ENCODE data around the gene SRP9.

SRP9 gene

GRCh38 chr1:225738763-225739162 lies 38.9 kb upstream of the SRP9 start:
- no peak for ATAC-seq
- TF ChIP-seq BACH2 (CRISPR knock-in tag; IDR thresholded peaks at IDR 0.05; ENCODE audit: borderline replicate concordance) (no peak), ZNF70 (CRISPR knock-in tag; IDR thresholded peaks at IDR 0.05) (no peak), CREB5 (CRISPR knock-in tag; IDR thresholded peaks at IDR 0.05; ENCODE audit: low read depth) (no peak), ZNF565 (CRISPR knock-in tag; conservative IDR thresholded peaks at IDR 0.05; ENCODE audit: low read depth) (no peak), ZFP3 (CRISPR knock-in tag; IDR thresholded peaks at IDR 0.05) (no peak), ZNF8 (CRISPR knock-in tag; IDR thresholded peaks at IDR 0.05) (no peak), POU6F1 (CRISPR knock-in tag; IDR thresholded peaks at IDR 0.05; ENCODE audit: borderline replicate concordance, low read depth) (no peak), OSR1 (CRISPR knock-in tag; IDR thresholded peaks at IDR 0.05) (no peak), PPARA (CRISPR knock-in tag; IDR thresholded peaks at IDR 0.05; ENCODE audit: borderline replicate concordance) (no peak), CSDC2 (CRISPR knock-in tag; IDR thresholded peaks at IDR 0.05) (no peak), ESRRG (CRISPR knock-in tag; IDR thresholded peaks at IDR 0.05) (no peak), TCF4 (CRISPR knock-in tag; IDR thresholded peaks at IDR 0.05; ENCODE audit: borderline replicate concordance) (no peak), ISL1 (CRISPR knock-in tag; IDR thresholded peaks at IDR 0.05) (no peak), ZFP30 (CRISPR knock-in tag; IDR thresholded peaks at IDR 0.05) (no peak)
- TF ChIP-seq, protein P1, sequence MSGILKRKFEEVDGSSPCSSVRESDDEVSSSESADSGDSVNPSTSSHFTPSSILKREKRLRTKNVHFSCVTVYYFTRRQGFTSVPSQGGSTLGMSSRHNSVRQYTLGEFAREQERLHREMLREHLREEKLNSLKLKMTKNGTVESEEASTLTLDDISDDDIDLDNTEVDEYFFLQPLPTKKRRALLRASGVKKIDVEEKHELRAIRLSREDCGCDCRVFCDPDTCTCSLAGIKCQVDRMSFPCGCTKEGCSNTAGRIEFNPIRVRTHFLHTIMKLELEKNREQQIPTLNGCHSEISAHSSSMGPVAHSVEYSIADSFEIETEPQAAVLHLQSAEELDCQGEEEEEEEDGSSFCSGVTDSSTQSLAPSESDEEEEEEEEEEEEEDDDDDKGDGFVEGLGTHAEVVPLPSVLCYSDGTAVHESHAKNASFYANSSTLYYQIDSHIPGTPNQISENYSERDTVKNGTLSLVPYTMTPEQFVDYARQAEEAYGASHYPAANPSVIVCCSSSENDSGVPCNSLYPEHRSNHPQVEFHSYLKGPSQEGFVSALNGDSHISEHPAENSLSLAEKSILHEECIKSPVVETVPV (CRISPR knock-in tag; IDR thresholded peaks at IDR 0.05): no peak
- TF ChIP-seq, protein P2, sequence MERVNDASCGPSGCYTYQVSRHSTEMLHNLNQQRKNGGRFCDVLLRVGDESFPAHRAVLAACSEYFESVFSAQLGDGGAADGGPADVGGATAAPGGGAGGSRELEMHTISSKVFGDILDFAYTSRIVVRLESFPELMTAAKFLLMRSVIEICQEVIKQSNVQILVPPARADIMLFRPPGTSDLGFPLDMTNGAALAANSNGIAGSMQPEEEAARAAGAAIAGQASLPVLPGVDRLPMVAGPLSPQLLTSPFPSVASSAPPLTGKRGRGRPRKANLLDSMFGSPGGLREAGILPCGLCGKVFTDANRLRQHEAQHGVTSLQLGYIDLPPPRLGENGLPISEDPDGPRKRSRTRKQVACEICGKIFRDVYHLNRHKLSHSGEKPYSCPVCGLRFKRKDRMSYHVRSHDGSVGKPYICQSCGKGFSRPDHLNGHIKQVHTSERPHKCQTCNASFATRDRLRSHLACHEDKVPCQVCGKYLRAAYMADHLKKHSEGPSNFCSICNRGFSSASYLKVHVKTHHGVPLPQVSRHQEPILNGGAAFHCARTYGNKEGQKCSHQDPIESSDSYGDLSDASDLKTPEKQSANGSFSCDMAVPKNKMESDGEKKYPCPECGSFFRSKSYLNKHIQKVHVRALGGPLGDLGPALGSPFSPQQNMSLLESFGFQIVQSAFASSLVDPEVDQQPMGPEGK (CRISPR knock-in tag; IDR thresholded peaks at IDR 0.05; ENCODE audit: borderline replicate concordance): no peak

- TF ChIP-seq, protein P2 (CRISPR knock-in tag; IDR thresholded peaks at IDR 0.05; ENCODE audit: borderline replicate concordance): no peak
- TF ChIP-seq ZNF565 (CRISPR knock-in tag; conservative IDR thresholded peaks at IDR 0.05; ENCODE audit: low read depth) (no peak), GLIS3 (CRISPR knock-in tag; IDR thresholded peaks at IDR 0.05) (no peak), CSDC2 (CRISPR knock-in tag; IDR thresholded peaks at IDR 0.05) (no peak), ARNTL (CRISPR knock-in tag; IDR thresholded peaks at IDR 0.05; ENCODE audit: borderline replicate concordance, low read depth) (no peak)
- TF ChIP-seq, protein P3, sequence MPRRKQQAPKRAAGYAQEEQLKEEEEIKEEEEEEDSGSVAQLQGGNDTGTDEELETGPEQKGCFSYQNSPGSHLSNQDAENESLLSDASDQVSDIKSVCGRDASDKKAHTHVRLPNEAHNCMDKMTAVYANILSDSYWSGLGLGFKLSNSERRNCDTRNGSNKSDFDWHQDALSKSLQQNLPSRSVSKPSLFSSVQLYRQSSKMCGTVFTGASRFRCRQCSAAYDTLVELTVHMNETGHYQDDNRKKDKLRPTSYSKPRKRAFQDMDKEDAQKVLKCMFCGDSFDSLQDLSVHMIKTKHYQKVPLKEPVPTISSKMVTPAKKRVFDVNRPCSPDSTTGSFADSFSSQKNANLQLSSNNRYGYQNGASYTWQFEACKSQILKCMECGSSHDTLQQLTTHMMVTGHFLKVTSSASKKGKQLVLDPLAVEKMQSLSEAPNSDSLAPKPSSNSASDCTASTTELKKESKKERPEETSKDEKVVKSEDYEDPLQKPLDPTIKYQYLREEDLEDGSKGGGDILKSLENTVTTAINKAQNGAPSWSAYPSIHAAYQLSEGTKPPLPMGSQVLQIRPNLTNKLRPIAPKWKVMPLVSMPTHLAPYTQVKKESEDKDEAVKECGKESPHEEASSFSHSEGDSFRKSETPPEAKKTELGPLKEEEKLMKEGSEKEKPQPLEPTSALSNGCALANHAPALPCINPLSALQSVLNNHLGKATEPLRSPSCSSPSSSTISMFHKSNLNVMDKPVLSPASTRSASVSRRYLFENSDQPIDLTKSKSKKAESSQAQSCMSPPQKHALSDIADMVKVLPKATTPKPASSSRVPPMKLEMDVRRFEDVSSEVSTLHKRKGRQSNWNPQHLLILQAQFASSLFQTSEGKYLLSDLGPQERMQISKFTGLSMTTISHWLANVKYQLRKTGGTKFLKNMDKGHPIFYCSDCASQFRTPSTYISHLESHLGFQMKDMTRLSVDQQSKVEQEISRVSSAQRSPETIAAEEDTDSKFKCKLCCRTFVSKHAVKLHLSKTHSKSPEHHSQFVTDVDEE (CRISPR knock-in tag; IDR thresholded peaks at IDR 0.05): no peak
- ATAC-seq: no peak
Measured at GRCh38 chr1:225739542-225740107, 38.0 kb upstream of the SRP9 start.
